NB4 (cell line): ENCODE data around the gene RGS14.

Source experiments
- CTCF ChIP-seq: IDR thresholded peaks from one replicate; pipeline ENCODE4 v1.5.1; 2012; ENCODE audit warnings: low read depth, low read length
- MYC ChIP-seq: IDR thresholded peaks from 2 replicates; pipeline ENCODE4 v1.6.1; 2011; ENCODE audit warnings: low read depth, low read length
- POLR2A ChIP-seq: IDR thresholded peaks from 2 replicates; pipeline ENCODE4 v1.6.1; 2011; ENCODE audit warnings: mild to moderate bottlenecking; ENCODE audit not compliant: insufficient read length; ENCODE audit errors: extremely low read depth

GRCh38 chr5:177346820-177347219 lies 10.9 kb upstream of the RGS14 start:
- TF ChIP-seq CTCF, result no peak
- TF ChIP-seq POLR2A, result no peak
- no peak for TF ChIP-seq MYC
